ENCODE data around the gene TMEM256.

DNA sequence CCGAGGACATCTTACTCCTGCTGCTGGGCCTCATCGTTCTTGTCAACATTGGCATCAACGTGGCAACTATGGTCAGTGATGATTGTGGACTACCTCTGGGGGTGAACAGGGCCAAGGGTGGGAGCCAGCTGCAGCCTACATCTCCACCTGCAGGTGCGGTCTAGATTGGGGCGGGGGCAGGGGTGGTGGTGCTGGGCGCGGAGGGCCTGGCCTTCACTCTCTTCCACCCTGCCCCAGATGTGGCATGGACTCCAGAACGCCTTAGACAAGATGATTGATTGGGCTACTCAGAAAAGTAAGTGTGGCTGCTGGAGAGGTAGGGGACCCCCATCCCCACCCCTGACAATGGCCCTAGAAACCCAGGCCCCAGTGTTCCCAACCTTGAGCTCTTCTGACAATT, 21.9 kb upstream of the TMEM256 start:
- TF ChIP-seq CTCF (IDR thresholded peaks at IDR 0.05 in 4 of 5, conservative IDR thresholded peaks at IDR 0.05 in 1 of 5) (no peak), POLR2A (IDR thresholded peaks at IDR 0.05) (no peak)

Data from gastrocnemius medialis (tissue), 4 donors.